ENCODE data around the gene ATP8B4. TPM values are rescaled to one million over a fixed set of nuclear protein-coding genes. Genes with fewer than 3 reads are reported as not detected.

Gene ATP8B4
- total and polyA plus RNA-seq, 2 of the 8 experiments (the other 6 are each of a cell fraction or from before 2014, with no cell fraction given) = 0.17 to 0.24 TPM

DNA sequence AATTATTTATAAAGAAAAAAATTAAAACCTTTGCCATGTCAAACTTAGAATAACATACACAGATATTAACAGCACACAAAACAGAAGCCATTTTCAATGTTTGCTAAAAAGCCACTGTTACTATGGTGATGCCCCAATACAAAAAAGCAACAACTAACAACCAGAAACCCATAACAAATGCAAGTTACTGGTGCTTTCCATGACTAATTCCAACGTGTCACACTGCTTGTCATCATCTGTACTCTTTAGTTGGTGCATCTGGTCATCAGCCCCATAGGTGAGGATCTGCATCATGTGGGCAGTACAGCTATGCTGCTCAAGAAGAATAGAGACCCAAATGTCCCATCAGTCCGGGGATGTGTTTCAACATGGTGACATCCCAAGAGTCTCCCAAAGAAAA, 52.8 kb downstream of the ATP8B4 start:
- Histone ChIP-seq H2AK5ac (ENCODE audit: low read depth, low read length) (no peak overlapping the region), H2BK15ac (ENCODE audit: low read length) (no peak overlapping the region), H3K79me2 (ENCODE audit: control insufficient read depth in 1 of 2, insufficient read depth in 2 of 2, low read length in 2 of 2) (no peaks in the 10 kb centered on the region), H3K56ac (replicated peaks; ENCODE audit: insufficient read length, low read depth, low read length) (no peak overlapping the region), H3K9ac (replicated peaks in 1 of 4; ENCODE audit: extremely low read depth in 1 of 4, low read depth in 3 of 4, low read length in 3 of 4) (no peak overlapping the region), H3K4me3 (ENCODE audit: extremely low read depth in 1 of 4, insufficient read depth in 2 of 4, low read depth in 3 of 4, low read length in 4 of 4) (no peak overlapping the region), H2AFZ (ENCODE audit: low read length) (no peak overlapping the region), H2BK5ac (ENCODE audit: low read depth, low read length) (no peak overlapping the region), H3K23me2 (ENCODE audit: low read depth, low read length) (no peaks in the 10 kb centered on the region), H3K9me3 (ENCODE audit: insufficient read depth in 2 of 2, low read depth in 1 of 2, low read length in 1 of 2) (no peaks in the 10 kb centered on the region), H3K4me1 (replicated peaks in 1 of 4; ENCODE audit: control insufficient read depth in 3 of 4, insufficient read depth in 4 of 4, low read length in 3 of 4) (no peaks in the 10 kb centered on the region), H3K36me3 (ENCODE audit: control insufficient read depth in 2 of 4, insufficient read depth in 4 of 4, low read length in 3 of 4) (no peaks in the 10 kb centered on the region), H3K14ac (ENCODE audit: insufficient read length) (no peak overlapping the region), H3K4ac (replicated peaks; ENCODE audit: insufficient read length, low read depth, low read length) (no peak overlapping the region), H2BK20ac (ENCODE audit: low read length) (no peak overlapping the region), H2BK12ac (ENCODE audit: low read depth, low read length) (no peak overlapping the region), H2BK120ac (replicated peaks; ENCODE audit: low read depth, low read length) (no peak overlapping the region), H4K20me1 (replicated peaks in 1 of 2; ENCODE audit: control insufficient read depth in 1 of 2, insufficient read depth in 2 of 2, low read length in 2 of 2) (no peaks in the 10 kb centered on the region), H4K5ac (ENCODE audit: insufficient read length, low read depth, low read length) (no peak overlapping the region), H3K27ac (ENCODE audit: low read depth, low read length) (no peak overlapping the region), H4K8ac (ENCODE audit: extremely low read depth, insufficient read depth, low read length) (no peak overlapping the region), H3K18ac (ENCODE audit: extremely low read depth, low read length) (no peak overlapping the region), H4K91ac (replicated peaks; ENCODE audit: insufficient read length, low read length) (no peak overlapping the region), H3K27me3 (replicated peaks in 1 of 4; ENCODE audit: control insufficient read depth in 3 of 4, extremely low read depth in 1 of 4, insufficient read depth in 3 of 4, low read length in 3 of 4) (no peaks in the 10 kb centered on the region), H3K79me1 (ENCODE audit: low read depth, low read length) (no peaks in the 10 kb centered on the region), H3K23ac (ENCODE audit: insufficient read length) (no peak overlapping the region), H3K4me2 (ENCODE audit: insufficient read depth in 1 of 2, low read depth in 2 of 2, low read length in 2 of 2) (no peak overlapping the region)
- ChIA-PET CTCF (ENCODE audit: partially characterized antibody) (interaction anchor here (1.2 to 1.6 kb wide), 2 partner anchors 15 to 79 kb away, joined by 3 to 7 read pairs; no protein-coding TSS in a partner anchor), POLR2A (ENCODE audit: partially characterized antibody) (no interaction called here)
- WGBS, 2 experiments (ENCODE audit: extremely low coverage in 1 of 2, insufficient coverage in 1 of 2, insufficient read length in 1 of 2, insufficient replicate concordance in 2 of 2, low coverage in 1 of 2, low lambda C conversion rate in 2 of 2, missing lambda C conversion rate in 1 of 2) = 92% methylated on average over 2 of the region's 2 CpGs; no CpG with 5 or more reads in 1 of the 2 experiments
- no peak for DNase-seq (ENCODE audit: low read depth in 1 of 2, low spot score in 2 of 2)
- FAIRE-seq = no peak
- no peak for TF ChIP-seq GABPA (IDR thresholded peaks at IDR 0.05; ENCODE audit: borderline replicate concordance, insufficient read depth, low read length)
- TF ChIP-seq BRCA1 (IDR thresholded peaks at IDR 0.05; ENCODE audit: low read depth, low read length) = no peak
- no peak for TF ChIP-seq POLR2A (IDR thresholded peaks at IDR 0.05; ENCODE audit: control extremely low read depth in 1 of 2, low read depth in 2 of 2, low read length in 2 of 2)
- TF ChIP-seq, protein P1, sequence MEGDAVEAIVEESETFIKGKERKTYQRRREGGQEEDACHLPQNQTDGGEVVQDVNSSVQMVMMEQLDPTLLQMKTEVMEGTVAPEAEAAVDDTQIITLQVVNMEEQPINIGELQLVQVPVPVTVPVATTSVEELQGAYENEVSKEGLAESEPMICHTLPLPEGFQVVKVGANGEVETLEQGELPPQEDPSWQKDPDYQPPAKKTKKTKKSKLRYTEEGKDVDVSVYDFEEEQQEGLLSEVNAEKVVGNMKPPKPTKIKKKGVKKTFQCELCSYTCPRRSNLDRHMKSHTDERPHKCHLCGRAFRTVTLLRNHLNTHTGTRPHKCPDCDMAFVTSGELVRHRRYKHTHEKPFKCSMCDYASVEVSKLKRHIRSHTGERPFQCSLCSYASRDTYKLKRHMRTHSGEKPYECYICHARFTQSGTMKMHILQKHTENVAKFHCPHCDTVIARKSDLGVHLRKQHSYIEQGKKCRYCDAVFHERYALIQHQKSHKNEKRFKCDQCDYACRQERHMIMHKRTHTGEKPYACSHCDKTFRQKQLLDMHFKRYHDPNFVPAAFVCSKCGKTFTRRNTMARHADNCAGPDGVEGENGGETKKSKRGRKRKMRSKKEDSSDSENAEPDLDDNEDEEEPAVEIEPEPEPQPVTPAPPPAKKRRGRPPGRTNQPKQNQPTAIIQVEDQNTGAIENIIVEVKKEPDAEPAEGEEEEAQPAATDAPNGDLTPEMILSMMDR (IDR thresholded peaks at IDR 0.05; ENCODE audit: control extremely low read depth in 1 of 3, insufficient read depth in 1 of 3, low read depth in 1 of 3, low read length in 3 of 3) = no peak
- TF ChIP-seq CTBP2 (IDR thresholded peaks at IDR 0.05; ENCODE audit: borderline replicate concordance, insufficient read depth, insufficient read length, low read length) = no peak
- TF ChIP-seq ASH2L (IDR thresholded peaks at IDR 0.05; ENCODE audit: low read length) = no peak
- TF ChIP-seq YY1 (IDR thresholded peaks at IDR 0.05; ENCODE audit: low read depth, low read length) = no peak
- TF ChIP-seq SIRT6 (IDR thresholded peaks at IDR 0.05; ENCODE audit: low read length) = no peak
- TF ChIP-seq SP2 (IDR thresholded peaks at IDR 0.05; ENCODE audit: low read length) = no peak
- TF ChIP-seq EP300 (IDR thresholded peaks at IDR 0.05; ENCODE audit: borderline replicate concordance in 1 of 2, low read depth in 2 of 2, low read length in 2 of 2) = no peak
- TF ChIP-seq CBX5 (IDR thresholded peaks at IDR 0.05; ENCODE audit: low read depth, low read length) = no peak
- TF ChIP-seq RFX5 (IDR thresholded peaks at IDR 0.05; ENCODE audit: borderline replicate concordance, low read depth, low read length) = no peak
- no peak for TF ChIP-seq BCL11A (IDR thresholded peaks at IDR 0.05; ENCODE audit: low read depth in 2 of 2, low read length in 2 of 2)
